Erythroblast (primary cell): ENCODE data around the gene KCNT1.

Experiments
- GATA1 ChIP-seq: IDR thresholded peaks from 2 replicates; pipeline ENCODE4 v1.6.1; 2011; ENCODE audit warnings: low read depth, mild to moderate bottlenecking, control low read depth, low read length, moderate library complexity
- POLR2A ChIP-seq: IDR thresholded peaks from 2 replicates; pipeline ENCODE4 v1.6.1; 2011; ENCODE audit warnings: mild to moderate bottlenecking, low read length

- TF ChIP-seq POLR2A (no peak), GATA1 (no peak)
Observed at GRCh38 chr9:135782946-135783345, 81.0 kb downstream of the KCNT1 start.
